HCT116 (cell line): ENCODE data around the gene INF2. TPM values are rescaled to one million over a fixed set of nuclear protein-coding genes. Genes with fewer than 3 reads are reported as not detected.

Experiments used
- ATAC-seq: fragments of 200-7000 bp; cut with Tn5 transposase; 2 replicates; pipeline ENCODE4 v1.9.1; 2020; ENCODE audit warnings: mild to moderate bottlenecking, moderate library complexity
- BruUV-seq: library from RNA; stranded (reverse); fragments of 400-500 nt; replicated peaks from 2 replicates; lab custom pipeline; 2021; lab: Mats Ljungman, UMichigan
- CTCF ChIA-PET: fragments of 300-600 bp; sonication (Branson Sonifier 250); formaldehyde crosslinking; loops from one replicate; lab custom pipeline; 2021; ENCODE audit warnings: antibody characterized with exemption; lab: Charles Lee
- POLR2A ChIA-PET: fragments of 300-600, 350-600 bp; sonication (Branson Sonifier 250); formaldehyde crosslinking; loops from one replicate; lab custom pipeline; 2021; ENCODE audit warnings: antibody characterized with exemption; lab: Charles Lee
- RAD21 ChIA-PET, 2 experiments: fragments of 300-600 bp; sonication (Branson Sonifier 250); formaldehyde crosslinking; loops; one replicate each; lab custom pipeline; 2023; ENCODE audit warnings: low total read pairs in 2 of 2; ENCODE audit not compliant: uncharacterized antibody in 2 of 2, unreplicated experiment in 2 of 2, low non-redundant PET in 1 of 2; lab: Charles Lee
- DNase-seq: peaks from one replicate; pipeline ENCODE4 v3.0.0-alpha.2; 2010; ENCODE audit warnings: low read depth, low spot score
- H2AFZ ChIP-seq: fragments of 200-600 bp; shearing (Covaris generic), sonication (generic); 2 replicates; pipeline ENCODE4 v1.6.1; 2017; ENCODE audit warnings: low read depth, mixed run types, mixed read lengths, antibody characterized with exemption, low read length; ENCODE audit not compliant: poor library complexity, severe bottlenecking
- H3K27ac ChIP-seq: 2 replicates; pipeline ENCODE4 v1.5.1; 2012; ENCODE audit warnings: low read depth, low read length
- H3K27me3 ChIP-seq: fragments of 200-600 bp; sonication (generic); 2 replicates; pipeline ENCODE4 v1.6.1; 2016; ENCODE audit warnings: mixed run types, low read length, mixed read lengths; ENCODE audit not compliant: insufficient read depth
- H3K36me3 ChIP-seq, 2 experiments: fragments of 200-500 bp in 1 of 2; fragments of 200-600 bp in 1 of 2; sonication (Bioruptor generic) in 1 of 2; sonication (generic) in 1 of 2; 2 replicates each; pipeline versions ENCODE4 v1.5.1 to v1.6.1; 2014 to 2016; ENCODE audit warnings: low read length in 2 of 2, inconsistent platforms in 1 of 2, mixed read lengths in 1 of 2, mixed run types in 1 of 2; ENCODE audit not compliant: insufficient read depth in 2 of 2, control insufficient read depth in 1 of 2
- H3K4me1 ChIP-seq, 2 experiments: fragments of 200-600 bp in 1 of 2; sonication (generic) in 1 of 2; 2 replicates each; pipeline versions ENCODE4 v1.5.1 to v1.6.1; 2012 to 2017; ENCODE audit warnings: low read length in 2 of 2, inconsistent platforms in 1 of 2, mild to moderate bottlenecking in 1 of 2, mixed read lengths in 1 of 2, mixed run types in 1 of 2, moderate library complexity in 1 of 2; ENCODE audit not compliant: insufficient read depth in 2 of 2, control insufficient read depth in 1 of 2
- H3K4me2 ChIP-seq: fragments of 200-600 bp; sonication (generic); 2 replicates; pipeline ENCODE4 v1.6.1; 2017; ENCODE audit warnings: mixed run types, low read length, mixed read lengths
- H3K4me3 ChIP-seq, 2 experiments: fragments of 200-600 bp in 1 of 2; sonication (generic) in 1 of 2; replicated peaks in 1 of 2; 2 replicates each; pipeline ENCODE4 v1.5.1; 2011 to 2016; ENCODE audit warnings: low read length in 2 of 2, control low read depth in 1 of 2, low read depth in 1 of 2, mild to moderate bottlenecking in 1 of 2, mixed read lengths in 1 of 2, mixed run types in 1 of 2
- H3K79me2 ChIP-seq: fragments of 200-600 bp; sonication (generic); 2 replicates; pipeline ENCODE4 v1.6.1; 2017; ENCODE audit warnings: mild to moderate bottlenecking, mixed run types, low read length, moderate library complexity, mixed read lengths; ENCODE audit not compliant: insufficient read depth
- H3K9ac ChIP-seq: fragments of 200-600 bp; sonication (generic); 2 replicates; pipeline ENCODE4 v1.6.1; 2016; ENCODE audit warnings: low read length, mixed read lengths
- H3K9me2 ChIP-seq: fragments of 200-600 bp; sonication (generic), shearing (Covaris generic); 2 replicates; pipeline ENCODE4 v1.6.1; 2017; ENCODE audit warnings: mixed run types, mild to moderate bottlenecking, moderate library complexity; ENCODE audit not compliant: insufficient read depth
- H3K9me3 ChIP-seq, 2 experiments: fragments of 200-500 bp in 1 of 2; fragments of 200-600 bp in 1 of 2; sonication (Bioruptor generic) in 1 of 2; sonication (generic) in 1 of 2; 2 replicates each; pipeline ENCODE4 v1.6.1; 2014 to 2017; ENCODE audit warnings: low read length in 2 of 2, mixed read lengths in 2 of 2, inconsistent platforms in 1 of 2, low read depth in 1 of 2, mild to moderate bottlenecking in 1 of 2, mixed run types in 1 of 2, moderate library complexity in 1 of 2; ENCODE audit not compliant: control insufficient read depth in 1 of 2, insufficient read depth in 1 of 2
- H4K20me1 ChIP-seq: fragments of 200-600 bp; sonication (generic), shearing (Covaris generic); 2 replicates; pipeline ENCODE4 v1.6.1; 2017; ENCODE audit warnings: mixed run types, mild to moderate bottlenecking, moderate library complexity; ENCODE audit not compliant: insufficient read depth
- CBX3 ChIP-seq: IDR thresholded peaks from 2 replicates; pipeline ENCODE4 v1.6.1; 2012; ENCODE audit warnings: low read depth
- CEBPB ChIP-seq: IDR thresholded peaks from 2 replicates; pipeline ENCODE4 v1.6.1; 2012; ENCODE audit warnings: low read depth
- CTCF ChIP-seq, 3 experiments: fragments of 200-600 bp in 1 of 3; sonication (generic) in 1 of 3; IDR thresholded peaks in 2 of 3; conservative IDR thresholded peaks in 1 of 3; 2 replicates each; pipeline ENCODE4 v1.5.1; 2012 to 2017; ENCODE audit warnings: low read depth in 2 of 3, low read length in 2 of 3, antibody characterized with exemption in 1 of 3, borderline replicate concordance in 1 of 3, control low read depth in 1 of 3, mild to moderate bottlenecking in 1 of 3, mixed read lengths in 1 of 3, mixed run types in 1 of 3, moderate library complexity in 1 of 3; ENCODE audit not compliant: insufficient read depth in 1 of 3
- ELF1 ChIP-seq: IDR thresholded peaks from 2 replicates; pipeline ENCODE4 v1.6.1; 2012; ENCODE audit warnings: low read depth, borderline replicate concordance
- POLR2A ChIP-seq: IDR thresholded peaks from 2 replicates; pipeline ENCODE4 v1.7.0; 2011; ENCODE audit warnings: borderline replicate concordance; ENCODE audit not compliant: insufficient read depth, insufficient read length; ENCODE audit errors: extremely low read depth
- SP1 ChIP-seq: IDR thresholded peaks from 2 replicates; pipeline ENCODE4 v1.6.1; 2012; ENCODE audit warnings: low read depth
- YY1 ChIP-seq: IDR thresholded peaks from 2 replicates; pipeline ENCODE4 v1.6.1; 2011; ENCODE audit warnings: low read length, low read depth, moderate library complexity, mild to moderate bottlenecking; ENCODE audit not compliant: insufficient replicate concordance; ENCODE audit errors: extremely low read depth
- intact Hi-C: fragments of 100-400 bp; cut with micrococcal nuclease; formaldehyde crosslinking; loops from 2 replicates; pipeline ENCODE4 v1.10.0; 2022
- total RNA-seq: library from RNA; stranded (reverse); gene quantifications from one replicate; pipeline ENCODE4 v1.2.1, GENCODE V29; 2021; ENCODE audit not compliant: unreplicated experiment

INF2 gene
- total RNA-seq, 1 experiment from 2014 or later, result 95.8 TPM

GRCh38 chr14:104751539-104752422 is 62.4 kb downstream of the INF2 start:
- H3K4me1 ChIP-seq, result peaks cover 23 to 35% of the 10 kb centered on the region in 2 experiments
- peak overlapping the region; percentile 81 for H3K4me2 ChIP-seq
- H3K79me2 ChIP-seq, result peaks cover 38% of the 10 kb centered on the region
- H2AFZ ChIP-seq, result no peak overlapping the region
- RAD21 ChIA-PET, result interaction anchor here in 1 of 2 experiments (0.8 kb wide), 1 partner anchor 17 kb away, joined by 3 read pairs; no protein-coding TSS in a partner anchor
- no peaks in the 10 kb centered on the region for H3K27me3 ChIP-seq
- H3K36me3 ChIP-seq, result peaks cover 12% of the 10 kb centered on the region in 2 experiments; a peak in 3 of 4 replicates
- TSS peak; percentile 97 for BruUV-seq
- no peaks in the 10 kb centered on the region for H3K9me2 ChIP-seq
- CTCF ChIA-PET, result interaction anchor here (1.0 to 1.8 kb wide), 5 partner anchors 15 to 27 kb away, joined by 3 to 11 read pairs (median 5); partner anchors contain the start of gene ADSS1
- POLR2A ChIA-PET, result interaction anchor here (0.8 to 1.4 kb wide), 10 partner anchors 13 to 221 kb away, joined by 3 to 7 read pairs (median 4); partner anchors contain the start of gene ZBTB42
- TF ChIP-seq ELF1 (no peak), CEBPB (no peak), SP1 (no peak), CBX3 (no peak), CTCF (IDR thresholded peaks at IDR 0.05 in 2 of 3, conservative IDR thresholded peaks at IDR 0.05 in 1 of 3; ENCODE audit: borderline replicate concordance in 1 of 3, insufficient read depth in 1 of 3, low read depth in 2 of 3, low read length in 2 of 3) (no peak), YY1 (no peak), POLR2A (no peak)
- TF ChIP-seq, all 23 proteins: peak for 0
- H4K20me1 ChIP-seq, result no peaks in the 10 kb centered on the region
- no peak for ATAC-seq
- DNase-seq, result no peak
- H3K9ac ChIP-seq, result peak overlapping the region; percentile 68
- H3K4me3 ChIP-seq, result peak overlapping the region; percentile 43 to 99
- no peaks in the 10 kb centered on the region for H3K9me3 ChIP-seq
- intact Hi-C loops, result no loop called here
- H3K27ac ChIP-seq, result peak overlapping the region; percentile 76
